Measurements from ENCODE around the gene MAPK14.
"Not testable (repeated sequence)": the region's sequence is repeated elsewhere in the genome, so short reads cannot be mapped to it uniquely, and the experiment has no call there.

Gene MAPK14

GRCh38 chr6:36071281-36071680 is 43.7 kb downstream of the MAPK14 start:
- no peak for DNase-seq

GRCh38 chr6:36071714-36072113 is 44.1 kb downstream of the MAPK14 start:
- no peak for DNase-seq

- no peak for DNase-seq
These were observed 45.1 kb downstream of the MAPK14 start for GRCh38 chr6:36072681-36073080.

- DNase-seq = no peak
These were observed 46.0 kb downstream of the MAPK14 start for GRCh38 chr6:36073587-36073986.

- DNase-seq = no peak
These were observed 48.0 kb downstream of the MAPK14 start for GRCh38 chr6:36075656-36076055.

DNA sequence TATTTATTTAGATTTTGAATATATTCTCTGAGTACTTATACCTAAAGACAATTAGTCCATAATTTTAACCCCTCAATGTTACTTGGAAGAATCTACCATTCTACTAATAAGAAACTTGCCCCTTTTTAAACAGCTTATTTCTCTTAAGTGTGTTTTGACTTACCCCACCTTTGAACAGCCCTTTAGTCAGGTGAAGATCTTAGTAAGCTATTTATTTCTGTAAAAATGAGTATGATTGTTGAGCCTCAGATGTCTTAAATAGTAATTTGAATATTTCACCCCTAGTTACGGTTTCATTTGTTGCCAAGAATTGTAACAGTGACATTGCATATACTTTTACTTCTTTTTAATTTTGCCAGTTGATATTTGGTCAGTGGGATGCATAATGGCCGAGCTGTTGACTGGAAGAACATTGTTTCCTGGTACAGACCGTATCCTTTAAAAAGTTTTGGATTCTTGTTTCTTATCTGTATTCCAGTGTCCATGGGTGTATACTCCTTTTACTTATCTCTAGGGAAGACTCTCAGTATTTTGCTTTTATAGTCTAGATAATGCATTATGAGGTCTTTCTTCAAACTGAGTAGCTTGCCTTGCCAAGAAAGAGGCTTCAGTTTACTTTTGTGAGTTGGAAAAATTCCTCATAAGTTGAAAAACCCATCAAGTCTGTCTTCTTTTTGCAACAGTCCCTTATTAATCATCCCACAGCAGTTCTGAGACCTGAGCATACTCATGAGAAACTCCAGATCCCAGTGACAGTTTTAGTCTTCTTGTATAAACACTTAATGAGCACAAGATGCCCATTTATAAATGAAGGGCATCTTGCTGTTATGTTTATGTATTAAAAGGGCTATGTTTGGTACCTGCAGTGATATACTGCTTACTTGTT is 48.8 kb downstream of the MAPK14 start:
- DNase-seq = no peak

GRCh38 chr6:36078159-36078558 is 50.6 kb downstream of the MAPK14 start:
- no peak for DNase-seq

DNA sequence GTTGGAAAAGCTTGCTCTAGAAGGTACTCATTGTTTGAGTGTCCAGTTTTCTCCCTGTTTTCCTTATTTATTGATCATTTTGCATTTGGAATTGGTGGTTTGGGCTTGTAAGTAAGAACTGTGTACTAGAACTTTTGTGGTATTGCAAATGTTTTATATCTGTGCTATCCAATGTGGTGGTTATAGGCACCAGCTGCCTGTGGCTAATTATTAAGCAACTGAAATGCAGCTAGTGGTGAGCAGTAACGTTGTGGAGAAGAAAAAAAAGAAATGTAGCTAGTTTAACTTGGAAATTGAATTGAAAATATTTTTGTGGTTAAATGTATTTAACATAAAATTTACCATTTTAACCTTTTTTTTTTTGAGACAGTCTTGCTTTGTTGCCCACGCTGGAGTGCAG is 52.0 kb downstream of the MAPK14 start:
- DNase-seq = no peak

GRCh38 chr6:36082318-36082717 is 54.7 kb downstream of the MAPK14 start:
- no peak for DNase-seq

DNA sequence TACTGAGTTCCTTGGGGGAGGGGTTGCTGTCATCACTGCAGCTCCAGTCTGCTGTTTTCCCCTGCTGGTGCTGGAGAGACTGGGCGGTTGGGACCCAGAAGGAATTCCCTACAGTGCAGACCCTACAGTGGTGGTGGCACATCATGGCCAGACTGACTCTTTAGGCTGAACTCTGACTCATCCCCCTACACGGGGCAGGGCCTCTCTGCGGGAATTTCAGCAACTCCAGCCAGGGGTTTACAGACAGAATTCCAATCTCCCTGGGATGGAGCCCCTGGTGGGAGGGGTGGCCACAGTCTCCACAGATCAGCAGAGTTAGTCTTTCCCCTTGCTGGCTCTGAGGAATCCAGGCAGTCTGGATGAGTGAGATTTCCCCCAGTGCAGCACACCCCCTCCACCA is 55.8 kb downstream of the MAPK14 start:
- DNase-seq = no peak

- not testable (repeated sequence) for DNase-seq
These were observed 60.6 kb downstream of the MAPK14 start for GRCh38 chr6:36088204-36088603.

DNA sequence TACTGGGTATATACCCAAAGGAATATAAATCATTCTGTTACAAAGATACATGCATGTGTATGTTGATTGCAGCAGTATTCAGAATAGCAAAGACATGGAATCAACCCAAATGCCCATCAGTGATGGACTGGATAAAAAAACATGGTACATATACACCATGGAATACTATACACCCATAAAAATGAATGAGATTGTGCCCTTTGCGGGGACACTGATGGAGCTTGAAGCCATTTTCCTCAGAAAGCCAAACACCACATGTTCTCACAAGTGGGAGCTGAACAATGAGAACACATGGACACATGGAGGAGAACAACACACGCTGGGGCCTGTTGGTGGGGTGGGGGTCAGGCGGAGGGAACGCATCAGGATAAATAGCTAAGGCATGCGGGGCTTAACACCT is 61.4 kb downstream of the MAPK14 start:
- no peak for DNase-seq

- DNase-seq = no peak
These were observed 66.6 kb downstream of the MAPK14 start for GRCh38 chr6:36094238-36094637.

DNA sequence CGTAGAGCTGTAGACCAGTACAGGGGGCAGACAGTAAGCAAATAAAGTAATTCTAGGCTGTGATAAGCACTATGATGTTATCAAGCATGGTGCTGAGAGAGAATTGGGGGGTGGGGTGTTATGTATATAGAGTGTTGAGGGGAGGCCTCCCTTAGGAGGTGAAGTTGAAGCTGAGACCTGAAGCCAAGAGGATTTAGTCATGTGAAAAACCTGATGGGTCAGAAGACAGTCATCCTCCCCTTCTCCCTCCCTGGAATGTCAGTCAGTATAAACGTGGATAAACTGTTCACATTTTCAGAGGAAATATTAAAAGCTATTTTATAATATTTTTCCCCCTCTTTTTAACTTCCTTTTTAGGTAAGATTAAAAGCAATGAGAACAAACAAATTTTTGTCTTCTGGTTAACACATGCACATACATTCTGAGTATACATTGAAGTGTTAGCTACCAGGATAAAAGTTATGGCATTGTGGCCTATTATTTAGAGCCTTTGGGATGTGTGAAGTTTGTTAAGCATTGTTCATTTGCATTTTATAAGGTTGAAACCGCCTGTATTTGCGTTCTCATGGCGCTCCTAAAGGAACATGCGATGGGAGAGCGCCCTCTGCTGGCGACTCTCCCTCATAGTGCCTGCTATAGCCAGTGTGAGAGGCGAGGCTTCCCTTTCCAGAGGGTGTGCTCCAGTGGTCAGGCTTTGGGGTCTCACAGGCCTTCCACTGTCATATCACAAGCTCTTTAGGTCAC is 67.3 kb downstream of the MAPK14 start:
- DNase-seq = peak; percentile 69

- no peak for DNase-seq
These were observed 68.1 kb downstream of the MAPK14 start for GRCh38 chr6:36095497-36096391.

- no peak for DNase-seq
These were observed 70.8 kb downstream of the MAPK14 start for GRCh38 chr6:36098253-36098919.

GRCh38 chr6:36098920-36099647 is 71.5 kb downstream of the MAPK14 start:
- no peak for DNase-seq

DNA sequence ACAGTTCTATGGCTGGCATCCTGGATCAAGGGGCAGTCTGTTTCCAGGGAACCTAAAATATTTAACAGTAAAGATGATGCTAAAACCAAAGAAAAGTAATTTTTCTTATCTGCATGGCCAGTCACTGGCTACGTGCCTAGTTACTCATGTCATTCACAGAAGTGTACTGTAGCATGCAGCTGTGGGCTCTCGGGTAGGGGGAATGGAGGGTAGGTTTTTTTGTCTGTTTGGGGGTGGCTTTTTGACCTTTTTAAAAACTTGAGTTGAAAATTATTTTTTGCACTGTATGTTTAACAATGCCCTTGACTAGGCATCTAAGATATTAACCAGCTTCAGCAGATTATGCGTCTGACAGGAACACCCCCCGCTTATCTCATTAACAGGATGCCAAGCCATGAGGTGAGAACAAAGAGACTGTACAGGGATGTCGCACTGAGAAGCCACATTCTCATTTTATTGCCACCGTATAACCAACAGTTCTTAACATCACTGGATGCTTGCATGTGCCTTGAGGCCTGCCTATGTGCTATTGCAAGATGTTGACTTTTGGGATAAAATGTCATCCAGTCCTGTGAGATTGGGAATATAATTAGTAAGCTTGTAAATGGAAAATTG is 72.4 kb downstream of the MAPK14 start:
- DNase-seq = no peak

GRCh38 chr6:36101691-36102090 is 74.1 kb downstream of the MAPK14 start:
- DNase-seq = no peak

- no peak for DNase-seq
These were observed 75.2 kb downstream of the MAPK14 start for GRCh38 chr6:36102853-36103252.

GRCh38 chr6:36104836-36105235 is 77.2 kb downstream of the MAPK14 start:
- DNase-seq = no peak
